Measurements from ENCODE around the gene OSBPL3. TPM values are rescaled to one million over a fixed set of nuclear protein-coding genes. Genes with fewer than 3 reads are reported as not detected.

Gene OSBPL3
- total RNA-seq, 1 experiment from 2014 or later = 8.6 TPM

DNA sequence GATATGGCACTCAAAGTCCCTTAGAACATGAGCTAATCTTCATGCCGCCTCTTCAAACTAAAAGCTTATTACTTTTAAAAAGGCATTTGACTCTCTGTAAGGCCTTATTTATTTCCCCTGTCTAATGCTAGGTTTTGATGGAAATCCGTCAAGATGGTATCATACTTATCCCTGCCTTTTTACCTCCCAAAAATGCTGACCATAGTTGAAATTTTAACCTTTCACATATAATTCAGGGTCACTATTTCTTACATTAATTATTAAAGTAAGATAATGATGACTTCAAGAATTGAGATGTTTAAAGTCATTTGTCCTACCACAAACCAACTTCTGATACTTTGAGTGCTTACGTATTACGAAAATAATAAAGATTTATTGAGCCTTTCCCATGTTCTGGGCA is 12.3 kb upstream of the OSBPL3 start:
- no peaks in the 10 kb centered on the region for H3K23me2 ChIP-seq (ENCODE audit: insufficient read length, low read depth, low read length, poor library complexity, severe bottlenecking)
- no peak overlapping the region for H3K23ac ChIP-seq (ENCODE audit: insufficient read length, low read depth, low read length)
- H3K27ac ChIP-seq (ENCODE audit: insufficient read length, low read depth, low read length) = no peak overlapping the region
- no peak overlapping the region for H3K4me2 ChIP-seq (ENCODE audit: insufficient read depth, insufficient read length, low read length)
- no peak overlapping the region for H2AK5ac ChIP-seq (ENCODE audit: insufficient read length, low read length)
- no peak overlapping the region for H3K9ac ChIP-seq (ENCODE audit: extremely low read depth, insufficient read length, low read length)
- H3K79me1 ChIP-seq (ENCODE audit: insufficient read depth, low read depth, low read length, poor library complexity, severe bottlenecking) = no peaks in the 10 kb centered on the region
- no peak overlapping the region for H3K18ac ChIP-seq (ENCODE audit: insufficient read length, low read depth, low read length)
- no peak for DNase-seq
- H4K5ac ChIP-seq (ENCODE audit: insufficient read length, low read depth, low read length) = no peak overlapping the region
- H3K36me3 Mint-ChIP-seq (ENCODE audit: insufficient read depth in 1 of 3, low read depth in 3 of 3) = no peaks in the 10 kb centered on the region
- no peak overlapping the region for H2AFZ ChIP-seq (ENCODE audit: low read length)
- H3K56ac ChIP-seq (ENCODE audit: insufficient read length, low read depth, low read length) = no peak overlapping the region
- H2BK12ac ChIP-seq (ENCODE audit: insufficient read length, low read depth, low read length) = no peak overlapping the region
- no peak overlapping the region for H2BK5ac ChIP-seq (ENCODE audit: insufficient read length, low read length)
- H2BK120ac ChIP-seq (ENCODE audit: low read depth, low read length, poor library complexity, severe bottlenecking) = no peak overlapping the region
- H3K4ac ChIP-seq (ENCODE audit: low read depth, low read length) = no peak overlapping the region
- H2BK15ac ChIP-seq (ENCODE audit: low read depth, low read length) = no peak overlapping the region
- TF ChIP-seq, protein P1, sequence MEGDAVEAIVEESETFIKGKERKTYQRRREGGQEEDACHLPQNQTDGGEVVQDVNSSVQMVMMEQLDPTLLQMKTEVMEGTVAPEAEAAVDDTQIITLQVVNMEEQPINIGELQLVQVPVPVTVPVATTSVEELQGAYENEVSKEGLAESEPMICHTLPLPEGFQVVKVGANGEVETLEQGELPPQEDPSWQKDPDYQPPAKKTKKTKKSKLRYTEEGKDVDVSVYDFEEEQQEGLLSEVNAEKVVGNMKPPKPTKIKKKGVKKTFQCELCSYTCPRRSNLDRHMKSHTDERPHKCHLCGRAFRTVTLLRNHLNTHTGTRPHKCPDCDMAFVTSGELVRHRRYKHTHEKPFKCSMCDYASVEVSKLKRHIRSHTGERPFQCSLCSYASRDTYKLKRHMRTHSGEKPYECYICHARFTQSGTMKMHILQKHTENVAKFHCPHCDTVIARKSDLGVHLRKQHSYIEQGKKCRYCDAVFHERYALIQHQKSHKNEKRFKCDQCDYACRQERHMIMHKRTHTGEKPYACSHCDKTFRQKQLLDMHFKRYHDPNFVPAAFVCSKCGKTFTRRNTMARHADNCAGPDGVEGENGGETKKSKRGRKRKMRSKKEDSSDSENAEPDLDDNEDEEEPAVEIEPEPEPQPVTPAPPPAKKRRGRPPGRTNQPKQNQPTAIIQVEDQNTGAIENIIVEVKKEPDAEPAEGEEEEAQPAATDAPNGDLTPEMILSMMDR (conservative IDR thresholded peaks at IDR 0.05) = no peak
- no peaks in the 10 kb centered on the region for H3K9me3 ChIP-seq (ENCODE audit: control insufficient read depth, low read depth, low read length)
- H2BK20ac ChIP-seq (ENCODE audit: low read depth, low read length, poor library complexity, severe bottlenecking) = no peak overlapping the region
- H3K4me1 ChIP-seq (ENCODE audit: insufficient read depth, low read length) = no peaks in the 10 kb centered on the region
- no peak overlapping the region for H3K4me3 Mint-ChIP-seq
- H3K9me3 Mint-ChIP-seq = no peaks in the 10 kb centered on the region
- H3K79me2 ChIP-seq (ENCODE audit: insufficient read depth, low read length) = no peaks in the 10 kb centered on the region
- peaks cover 10% of the 10 kb centered on the region for H3K27me3 Mint-ChIP-seq (ENCODE audit: low read depth)
- no CpG with 5 or more reads among the region's 4 CpGs for WGBS (ENCODE audit: extremely low coverage, insufficient read length, low lambda C conversion rate)
- H3K14ac ChIP-seq (ENCODE audit: insufficient read depth, low read length) = no peak overlapping the region
- no peak overlapping the region for H3T11ph ChIP-seq (ENCODE audit: low read length)
- no peak overlapping the region for H4K91ac ChIP-seq (ENCODE audit: insufficient read length, low read depth, low read length)
- H3K27me3 ChIP-seq (ENCODE audit: insufficient read depth, low read length) = no peaks in the 10 kb centered on the region
- H4K8ac ChIP-seq (replicated peaks; ENCODE audit: insufficient read length, low read depth, low read length) = no peak overlapping the region
- no peak overlapping the region for H3K27ac Mint-ChIP-seq
- H4K20me1 ChIP-seq (ENCODE audit: control insufficient read depth, insufficient read depth, insufficient read length) = no peaks in the 10 kb centered on the region
- H3K4me1 Mint-ChIP-seq = no peaks in the 10 kb centered on the region

All from H9 (cell line).